HepG2 (cell line): ENCODE results near the gene HNRNPUL2. TPM values are rescaled to one million over a fixed set of nuclear protein-coding genes. Genes with fewer than 3 reads are reported as not detected.

ENCODE experiments used
- ATAC-seq: fragments of 200-7000 bp; cut with Tn5 transposase; 3 replicates; pipeline ENCODE4 v1.9.1; 2020; ENCODE audit warnings: mild to moderate bottlenecking, moderate library complexity
- BruUV-seq: library from RNA; stranded (reverse); fragments of 400-500 nt; replicated peaks from 2 replicates; lab custom pipeline; 2021; lab: Mats Ljungman, UMichigan
- CTCF ChIA-PET: fragments of 300-600 bp; formaldehyde crosslinking; extraction: SDS; loops from one replicate; lab custom pipeline; 2021; ENCODE audit warnings: low total read pairs, inconsistent platforms, low intra/inter-chr PET ratio; lab: Yijun Ruan, JAX
- POLR2A ChIA-PET: fragments of 350-600 bp; sonication (Branson Sonifier 250); formaldehyde crosslinking; loops from one replicate; lab custom pipeline; 2020; ENCODE audit warnings: antibody characterized with exemption, inconsistent platforms; lab: Yijun Ruan, JAX
- DNase-seq: peaks from one replicate; pipeline ENCODE4 v3.0.0-alpha.2; 2015; ENCODE audit warnings: low spot score
- FAIRE-seq: peaks from 3 replicates; lab custom pipeline; 2011; peaks lifted over from hg19 to GRCh38; lab: Jason Lieb, UNC
- H2AFZ ChIP-seq: one replicate; pipeline ENCODE4 v1.6.1; 2011; ENCODE audit warnings: low read length, inconsistent platforms
- H3K27ac ChIP-seq: fragments of 300-600 bp; 3 replicates; pipeline ENCODE4 v1.8.0; 2011; ENCODE audit warnings: mixed run types, mild to moderate bottlenecking, mixed read lengths, low read length, inconsistent platforms; ENCODE audit not compliant: insufficient read depth; ENCODE audit errors: extremely low read length
- H3K27me3 ChIP-seq, 2 experiments: fragments of 200-600 bp in 1 of 2; 2 replicates in 1 of 2; 3 replicates in 1 of 2; pipeline versions ENCODE4 v1.6.0 to v1.8.0; 2011; ENCODE audit warnings: low read length in 2 of 2, mild to moderate bottlenecking in 2 of 2, moderate library complexity in 2 of 2, inconsistent platforms in 1 of 2; ENCODE audit not compliant: insufficient read depth in 2 of 2, control insufficient read depth in 1 of 2
- H3K36me3 ChIP-seq, 2 experiments: fragments of 200-600 bp in 1 of 2; replicated peaks in 1 of 2; 2 replicates in 1 of 2; 3 replicates in 1 of 2; pipeline versions ENCODE4 v1.5.1 to v1.8.0; 2011; ENCODE audit warnings: low read length in 2 of 2, inconsistent platforms in 1 of 2; ENCODE audit not compliant: insufficient read depth in 2 of 2, control insufficient read depth in 1 of 2
- H3K4me1 ChIP-seq: 2 replicates; pipeline ENCODE4 v1.5.1; 2012; ENCODE audit warnings: low read length, inconsistent platforms; ENCODE audit not compliant: insufficient read depth
- H3K4me2 ChIP-seq: 2 replicates; pipeline ENCODE4 v1.6.0; 2011; ENCODE audit warnings: low read depth, low read length, inconsistent platforms
- H3K4me3 ChIP-seq, 3 experiments: fragments of 200-600 bp in 1 of 3; sonication (generic), shearing (Covaris generic) in 1 of 3; replicated peaks in 1 of 3; 2 replicates each; pipeline ENCODE4 v1.5.1; 2011 to 2016; ENCODE audit warnings: low read length in 3 of 3, inconsistent platforms in 2 of 3, low read depth in 2 of 3, mild to moderate bottlenecking in 2 of 3, control low read depth in 1 of 3, mixed read lengths in 1 of 3; ENCODE audit not compliant: insufficient read depth in 1 of 3
- H3K79me2 ChIP-seq: one replicate; pipeline ENCODE4 v1.6.1; 2011; ENCODE audit warnings: low read length, inconsistent platforms; ENCODE audit not compliant: insufficient read depth
- H3K9ac ChIP-seq: 2 replicates; pipeline ENCODE4 v1.6.0; 2011; ENCODE audit warnings: mild to moderate bottlenecking, low read depth, low read length, inconsistent platforms; ENCODE audit not compliant: insufficient read depth
- H3K9me3 ChIP-seq: 2 replicates; pipeline ENCODE4 v1.5.1; 2012; ENCODE audit warnings: mild to moderate bottlenecking, low read length
- H4K20me1 ChIP-seq: 2 replicates; pipeline ENCODE4 v1.6.0; 2011; ENCODE audit warnings: inconsistent platforms, mild to moderate bottlenecking, low read length, moderate library complexity; ENCODE audit not compliant: insufficient read depth
- HOXA9 ChIP-seq: sonication (generic); formaldehyde crosslinking; IDR thresholded peaks from 2 replicates; pipeline ENCODE4 v1.8.1; 2022; ENCODE audit warnings: missing genetic modification reagents, mild to moderate bottlenecking, moderate library complexity, borderline replicate concordance
- RBFOX2 ChIP-seq: fragments of 200-400 bp; formaldehyde crosslinking; IDR thresholded peaks from 2 replicates; pipeline ENCODE4 v1.6.1; 2017; ENCODE audit warnings: low read depth, mild to moderate bottlenecking, low read length
- SRSF4 ChIP-seq: fragments of 200-400 bp; formaldehyde crosslinking; IDR thresholded peaks from one replicate; pipeline ENCODE4 v1.6.1; 2018; ENCODE audit warnings: mild to moderate bottlenecking, low read depth, low read length, moderate library complexity; ENCODE audit not compliant: poor library complexity, severe bottlenecking
- STAT5B ChIP-seq: sonication (generic); formaldehyde crosslinking; IDR thresholded peaks from 2 replicates; pipeline ENCODE4 v1.4.0; 2020; ENCODE audit warnings: missing genetic modification reagents
- TBX2 ChIP-seq: sonication (generic); formaldehyde crosslinking; IDR thresholded peaks from 2 replicates; pipeline ENCODE4 v1.5.0; 2020; ENCODE audit warnings: missing genetic modification reagents, mild to moderate bottlenecking, borderline replicate concordance
- ZBTB1 ChIP-seq: sonication (generic); formaldehyde crosslinking; IDR thresholded peaks from 2 replicates; pipeline ENCODE4 v1.4.0; 2020; ENCODE audit warnings: missing genetic modification reagents, borderline replicate concordance
- ZNF776 ChIP-seq: sonication (generic); formaldehyde crosslinking; IDR thresholded peaks from 2 replicates; pipeline ENCODE4 v1.4.0; 2020; ENCODE audit warnings: mild to moderate bottlenecking, missing genetic modification reagents
- WGBS: methylation state at CpG from one replicate; pipeline ENCODE4 v1.1.6; 2017; ENCODE audit warnings: low lambda C conversion rate; 5-methylcytosine and 5-hydroxymethylcytosine counted together
- in situ Hi-C: cut with HindIII; loops from 2 replicates; pipeline ENCODE4 v1.10.0; 2017; ENCODE audit warnings: low pct_unique_long_range_greater_than_20kb; ENCODE audit not compliant: extremely low pct_ligation_motif_present
- intact Hi-C: fragments of 100-400 bp; cut with micrococcal nuclease; formaldehyde crosslinking; loops from one replicate; pipeline ENCODE4 v1.10.0; 2022; ENCODE audit not compliant: unreplicated experiment
- polyA plus RNA-seq, 8 experiments: library from polyadenylated mRNA; depleted of rRNA in 3 of 8; stranded (reverse) in 7 of 8; unstranded in 1 of 8; fragments of >200 nt; fragmentation: Illumina TruSeq in 4 of 8; extraction: Trizol in 4 of 8; gene quantifications; 2 replicates each; pipeline versions ENCODE4 v1.2.1 to v1.2.3, GENCODE V29; 2011 to 2016; ENCODE audit warnings: low read depth in 4 of 8, missing spikeins in 1 of 8, mixed read lengths in 1 of 8; ENCODE audit not compliant: insufficient read depth in 1 of 8
- total RNA-seq, 5 experiments: library from RNA; depleted of rRNA; stranded (reverse); fragments of >200 nt; fragmentation: Illumina TruSeq; extraction: Trizol; gene quantifications; 2 replicates each; pipeline ENCODE4 v1.2.3, GENCODE V29; 2016; ENCODE audit warnings: low read depth in 1 of 5
- TF ChIP-seq, protein P1 (sequence below): sonication (generic); formaldehyde crosslinking; IDR thresholded peaks from 2 replicates; pipeline ENCODE4 v1.4.0; 2020; ENCODE audit warnings: missing genetic modification reagents, borderline replicate concordance
- TF ChIP-seq, protein P2 (sequence below): sonication (generic); formaldehyde crosslinking; IDR thresholded peaks from 2 replicates; pipeline ENCODE4 v1.4.0; 2020; ENCODE audit warnings: missing genetic modification reagents, borderline replicate concordance

The HNRNPUL2 gene
- total and polyA plus RNA-seq, 2 of the 13 experiments (the other 11 are each of a cell fraction or from before 2014, with no cell fraction given): 8.4 to 9.6 TPM

DNA sequence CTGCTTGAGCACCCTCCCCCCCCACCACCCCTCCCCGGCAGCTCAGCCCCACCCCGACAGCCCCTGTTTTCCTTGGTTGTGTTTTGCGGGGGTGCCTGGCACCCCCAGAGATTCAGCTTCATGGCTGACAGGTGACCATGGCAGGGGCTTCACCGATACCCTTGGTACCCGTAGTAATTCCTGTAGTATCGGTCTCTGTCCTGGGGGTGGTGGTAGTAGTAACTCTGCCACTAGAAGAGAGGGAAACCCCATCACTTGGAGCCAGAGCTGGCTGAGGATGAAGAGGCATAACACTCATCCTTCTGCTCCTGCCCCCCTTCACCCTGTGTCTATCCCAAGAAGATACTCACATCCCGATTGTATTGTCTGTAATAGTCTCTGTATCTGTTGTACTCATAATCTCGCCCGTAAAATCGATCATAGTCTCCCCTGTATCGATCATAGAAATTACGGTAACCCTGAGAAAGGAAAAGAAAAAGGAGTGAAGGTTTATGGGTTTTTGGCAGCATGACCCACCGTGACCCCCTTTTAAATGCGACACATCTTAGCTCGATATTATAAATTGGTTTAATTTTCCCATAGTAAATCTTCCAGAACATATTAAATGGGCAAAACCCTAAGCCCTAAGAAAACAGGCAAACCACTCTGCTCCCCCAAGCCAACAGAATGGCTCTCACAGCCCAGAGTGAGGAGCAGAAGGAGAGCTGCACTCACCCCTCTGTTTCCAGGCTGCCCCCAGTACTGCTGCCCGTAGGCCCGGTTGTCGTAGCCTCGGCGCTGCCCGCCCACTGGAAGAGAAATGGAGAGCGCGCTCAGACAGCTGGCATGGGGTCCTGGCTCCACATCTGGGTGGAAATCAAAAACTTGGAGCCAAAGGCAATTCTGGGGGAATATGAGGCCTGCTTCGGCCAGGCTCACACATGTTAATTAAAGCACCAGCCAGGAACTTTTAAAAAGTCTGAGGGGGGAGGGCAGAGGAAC, 11.8 kb downstream of the HNRNPUL2 start:
- Histone ChIP-seq H3K36me3 (peaks cover 32 to 91% of the 10 kb centered on the region in 2 experiments), H2AFZ (no peak overlapping the region), H3K4me3 (no peak overlapping the region), H3K4me1 (no peaks in the 10 kb centered on the region), H3K9me3 (no peaks in the 10 kb centered on the region), H3K79me2 (peaks cover 11% of the 10 kb centered on the region), H3K27ac (no peak overlapping the region), H3K27me3 (no peaks in the 10 kb centered on the region), H3K4me2 (no peak overlapping the region), H4K20me1 (no peaks in the 10 kb centered on the region; the same call in 1 of the 2 replicates), H3K9ac (no peak overlapping the region)
- WGBS: 97% methylated on average over 23 of the region's 24 CpGs
- ChIA-PET CTCF (no interaction called here), POLR2A (interaction anchor here (1.8 kb wide), 1 partner anchor 12 kb away, joined by 6 read pairs; the partner anchor contains the start of gene HNRNPUL2)
- no TSS peak for BruUV-seq
- peak; percentile 34; the same call in 1 of the 3 replicates for ATAC-seq
- intact Hi-C loops (no loop called here), in situ Hi-C loops (no loop called here)
- DNase-seq: no peak
- FAIRE-seq: no peak
- TF ChIP-seq, protein P1, sequence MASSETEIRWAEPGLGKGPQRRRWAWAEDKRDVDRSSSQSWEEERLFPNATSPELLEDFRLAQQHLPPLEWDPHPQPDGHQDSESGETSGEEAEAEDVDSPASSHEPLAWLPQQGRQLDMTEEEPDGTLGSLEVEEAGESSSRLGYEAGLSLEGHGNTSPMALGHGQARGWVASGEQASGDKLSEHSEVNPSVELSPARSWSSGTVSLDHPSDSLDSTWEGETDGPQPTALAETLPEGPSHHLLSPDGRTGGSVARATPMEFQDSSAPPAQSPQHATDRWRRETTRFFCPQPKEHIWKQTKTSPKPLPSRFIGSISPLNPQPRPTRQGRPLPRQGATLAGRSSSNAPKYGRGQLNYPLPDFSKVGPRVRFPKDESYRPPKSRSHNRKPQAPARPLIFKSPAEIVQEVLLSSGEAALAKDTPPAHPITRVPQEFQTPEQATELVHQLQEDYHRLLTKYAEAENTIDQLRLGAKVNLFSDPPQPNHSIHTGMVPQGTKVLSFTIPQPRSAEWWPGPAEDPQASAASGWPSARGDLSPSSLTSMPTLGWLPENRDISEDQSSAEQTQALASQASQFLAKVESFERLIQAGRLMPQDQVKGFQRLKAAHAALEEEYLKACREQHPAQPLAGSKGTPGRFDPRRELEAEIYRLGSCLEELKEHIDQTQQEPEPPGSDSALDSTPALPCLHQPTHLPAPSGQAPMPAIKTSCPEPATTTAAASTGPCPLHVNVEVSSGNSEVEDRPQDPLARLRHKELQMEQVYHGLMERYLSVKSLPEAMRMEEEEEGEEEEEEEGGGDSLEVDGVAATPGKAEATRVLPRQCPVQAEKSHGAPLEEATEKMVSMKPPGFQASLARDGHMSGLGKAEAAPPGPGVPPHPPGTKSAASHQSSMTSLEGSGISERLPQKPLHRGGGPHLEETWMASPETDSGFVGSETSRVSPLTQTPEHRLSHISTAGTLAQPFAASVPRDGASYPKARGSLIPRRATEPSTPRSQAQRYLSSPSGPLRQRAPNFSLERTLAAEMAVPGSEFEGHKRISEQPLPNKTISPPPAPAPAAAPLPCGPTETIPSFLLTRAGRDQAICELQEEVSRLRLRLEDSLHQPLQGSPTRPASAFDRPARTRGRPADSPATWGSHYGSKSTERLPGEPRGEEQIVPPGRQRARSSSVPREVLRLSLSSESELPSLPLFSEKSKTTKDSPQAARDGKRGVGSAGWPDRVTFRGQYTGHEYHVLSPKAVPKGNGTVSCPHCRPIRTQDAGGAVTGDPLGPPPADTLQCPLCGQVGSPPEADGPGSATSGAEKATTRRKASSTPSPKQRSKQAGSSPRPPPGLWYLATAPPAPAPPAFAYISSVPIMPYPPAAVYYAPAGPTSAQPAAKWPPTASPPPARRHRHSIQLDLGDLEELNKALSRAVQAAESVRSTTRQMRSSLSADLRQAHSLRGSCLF (CRISPR knock-in tag): no peak
- no peak for TF ChIP-seq HOXA9
- no peak for TF ChIP-seq ZNF776 (CRISPR knock-in tag)
- no peak for TF ChIP-seq TBX2 (CRISPR knock-in tag)
- TF ChIP-seq ZBTB1: no peak
- TF ChIP-seq, protein P2, sequence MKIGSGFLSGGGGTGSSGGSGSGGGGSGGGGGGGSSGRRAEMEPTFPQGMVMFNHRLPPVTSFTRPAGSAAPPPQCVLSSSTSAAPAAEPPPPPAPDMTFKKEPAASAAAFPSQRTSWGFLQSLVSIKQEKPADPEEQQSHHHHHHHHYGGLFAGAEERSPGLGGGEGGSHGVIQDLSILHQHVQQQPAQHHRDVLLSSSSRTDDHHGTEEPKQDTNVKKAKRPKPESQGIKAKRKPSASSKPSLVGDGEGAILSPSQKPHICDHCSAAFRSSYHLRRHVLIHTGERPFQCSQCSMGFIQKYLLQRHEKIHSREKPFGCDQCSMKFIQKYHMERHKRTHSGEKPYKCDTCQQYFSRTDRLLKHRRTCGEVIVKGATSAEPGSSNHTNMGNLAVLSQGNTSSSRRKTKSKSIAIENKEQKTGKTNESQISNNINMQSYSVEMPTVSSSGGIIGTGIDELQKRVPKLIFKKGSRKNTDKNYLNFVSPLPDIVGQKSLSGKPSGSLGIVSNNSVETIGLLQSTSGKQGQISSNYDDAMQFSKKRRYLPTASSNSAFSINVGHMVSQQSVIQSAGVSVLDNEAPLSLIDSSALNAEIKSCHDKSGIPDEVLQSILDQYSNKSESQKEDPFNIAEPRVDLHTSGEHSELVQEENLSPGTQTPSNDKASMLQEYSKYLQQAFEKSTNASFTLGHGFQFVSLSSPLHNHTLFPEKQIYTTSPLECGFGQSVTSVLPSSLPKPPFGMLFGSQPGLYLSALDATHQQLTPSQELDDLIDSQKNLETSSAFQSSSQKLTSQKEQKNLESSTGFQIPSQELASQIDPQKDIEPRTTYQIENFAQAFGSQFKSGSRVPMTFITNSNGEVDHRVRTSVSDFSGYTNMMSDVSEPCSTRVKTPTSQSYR (CRISPR knock-in tag): no peak
- TF ChIP-seq STAT5B (CRISPR knock-in tag): no peak
- TF ChIP-seq RBFOX2: no peak
- TF ChIP-seq SRSF4: no peak
